SK-N-SH treated with all-trans-retinoic acid at 6 μM for 48 hours (cell line): Measurements from ENCODE around the gene LRP2.

Experiments
- ATAC-seq: fragments of 200-7000 bp; cut with Tn5 transposase; 3 replicates; pipeline ENCODE4 v1.9.1; 2020; ENCODE audit warnings: mild to moderate bottlenecking, moderate library complexity
- ARNTL ChIP-seq: fragments of 450-650 bp; formaldehyde crosslinking; IDR thresholded peaks from 2 replicates; pipeline ENCODE4 v1.5.0; 2020; ENCODE audit warnings: low read depth, mild to moderate bottlenecking, moderate library complexity, borderline replicate concordance
- CREB5 ChIP-seq: fragments of 250-450 bp; sonication (Bioruptor Pico); IDR thresholded peaks from 2 replicates; pipeline ENCODE4 v1.5.1; 2020; ENCODE audit warnings: low read depth, mild to moderate bottlenecking, moderate library complexity
- CSDC2 ChIP-seq: fragments of 250-450 bp; sonication (Bioruptor Pico); IDR thresholded peaks from 2 replicates; pipeline ENCODE4 v1.5.0; 2020; ENCODE audit warnings: mild to moderate bottlenecking, moderate library complexity
- CSRNP3 ChIP-seq: fragments of 250-450 bp; sonication (Bioruptor Pico); IDR thresholded peaks from 2 replicates; pipeline ENCODE4 v1.5.1; 2021; ENCODE audit warnings: mild to moderate bottlenecking, moderate library complexity
- ESRRG ChIP-seq: fragments of 250-450 bp; sonication (Bioruptor Pico); IDR thresholded peaks from 2 replicates; pipeline ENCODE4 v1.6.1; 2021; ENCODE audit warnings: mild to moderate bottlenecking
- ISL1 ChIP-seq: fragments of 250-450 bp; sonication (Bioruptor Pico); IDR thresholded peaks from 2 replicates; pipeline ENCODE4 v2.1.2; 2022; ENCODE audit warnings: mild to moderate bottlenecking, moderate library complexity
- OSR1 ChIP-seq: fragments of 250-450 bp; sonication (Bioruptor Pico); IDR thresholded peaks from 2 replicates; pipeline ENCODE4 v1.8.0; 2022; ENCODE audit warnings: moderate library complexity, mild to moderate bottlenecking, inconsistent platforms
- PATZ1 ChIP-seq: fragments of 250-450 bp; sonication (Bioruptor Pico); IDR thresholded peaks from 2 replicates; pipeline ENCODE4 v1.8.0; 2020; ENCODE audit warnings: mild to moderate bottlenecking, moderate library complexity, borderline replicate concordance
- POU6F1 ChIP-seq: fragments of 250-450 bp; sonication (Bioruptor Pico); IDR thresholded peaks from 2 replicates; pipeline ENCODE4 v1.8.0; 2021; ENCODE audit warnings: low read depth, mild to moderate bottlenecking, moderate library complexity, borderline replicate concordance
- PPARA ChIP-seq: fragments of 250-450 bp; sonication (Bioruptor Pico); IDR thresholded peaks from 2 replicates; pipeline ENCODE4 v1.5.0; 2020; ENCODE audit warnings: mild to moderate bottlenecking, borderline replicate concordance
- RARB ChIP-seq: fragments of 250-450 bp; sonication (Bioruptor Pico); IDR thresholded peaks from 2 replicates; pipeline ENCODE4 v1.8.0; 2021; ENCODE audit warnings: mild to moderate bottlenecking, moderate library complexity
- SNAI2 ChIP-seq: fragments of 250-450 bp; sonication (Bioruptor Pico); IDR thresholded peaks from 2 replicates; pipeline ENCODE4 v1.5.0; 2020; ENCODE audit warnings: mild to moderate bottlenecking, moderate library complexity
- TOX ChIP-seq: fragments of 250-450 bp; sonication (Bioruptor Pico); IDR thresholded peaks from 2 replicates; pipeline ENCODE4 v1.8.0; 2021; ENCODE audit warnings: mild to moderate bottlenecking, moderate library complexity, borderline replicate concordance
- TSHZ2 ChIP-seq: fragments of 250-450 bp; sonication (Bioruptor Pico); IDR thresholded peaks from 2 replicates; pipeline ENCODE4 v1.5.0; 2020; ENCODE audit warnings: mild to moderate bottlenecking, moderate library complexity
- ZC3H10 ChIP-seq: fragments of 250-450 bp; sonication (Bioruptor Pico); IDR thresholded peaks from 2 replicates; pipeline ENCODE4 v1.5.1; 2021; ENCODE audit warnings: mild to moderate bottlenecking, moderate library complexity
- ZFP3 ChIP-seq: fragments of 250-450 bp; sonication (Bioruptor Pico); IDR thresholded peaks from 2 replicates; pipeline ENCODE4 v1.5.0; 2020; ENCODE audit warnings: mild to moderate bottlenecking, moderate library complexity
- ZFP30 ChIP-seq: fragments of 450-650 bp; formaldehyde crosslinking; IDR thresholded peaks from 2 replicates; pipeline ENCODE4 v1.5.0; 2022; ENCODE audit warnings: mild to moderate bottlenecking, moderate library complexity
- ZNF565 ChIP-seq: fragments of 450-650 bp; formaldehyde crosslinking; conservative IDR thresholded peaks from 2 replicates; pipeline ENCODE4 v1.5.0; 2020; ENCODE audit warnings: low read depth, mild to moderate bottlenecking, moderate library complexity
- ZNF70 ChIP-seq: fragments of 450-650 bp; formaldehyde crosslinking; IDR thresholded peaks from 2 replicates; pipeline ENCODE4 v1.5.0; 2020; ENCODE audit warnings: mild to moderate bottlenecking, moderate library complexity
- ZNF8 ChIP-seq: fragments of 450-650 bp; formaldehyde crosslinking; IDR thresholded peaks from 2 replicates; pipeline ENCODE4 v1.5.0; 2020; ENCODE audit warnings: mild to moderate bottlenecking, moderate library complexity

Gene LRP2

GRCh38 chr2:169131587-169132512, 230.5 kb downstream of the LRP2 start:
- ATAC-seq: peak; percentile 83

GRCh38 chr2:169129703-169130243, 232.6 kb downstream of the LRP2 start:
- TF ChIP-seq SNAI2 (CRISPR knock-in tag) (no peak), PATZ1 (CRISPR knock-in tag) (no peak), CREB5 (no peak), ARNTL (no peak), TOX (CRISPR knock-in tag) (no peak), CSDC2 (CRISPR knock-in tag) (no peak)
- ATAC-seq: no peak

More at GRCh38 chr2:169131587-169132512, 230.5 kb downstream of the LRP2 start:
- TF ChIP-seq ZNF8 (CRISPR knock-in tag) (no peak), SNAI2 (CRISPR knock-in tag) (no peak), POU6F1 (CRISPR knock-in tag) (no peak), ZC3H10 (no peak), CSRNP3 (CRISPR knock-in tag) (no peak), ZFP30 (CRISPR knock-in tag) (no peak), ZNF70 (CRISPR knock-in tag) (no peak), ESRRG (CRISPR knock-in tag) (no peak), ARNTL (no peak), TSHZ2 (no peak), PPARA (CRISPR knock-in tag) (no peak), RARB (no peak), ISL1 (CRISPR knock-in tag) (no peak)

- no peak for ATAC-seq
- no peak for TF ChIP-seq TOX (CRISPR knock-in tag)
- no peak for TF ChIP-seq ZFP30 (CRISPR knock-in tag)
- TF ChIP-seq ZNF565 (CRISPR knock-in tag): no peak
- no peak for TF ChIP-seq ZFP3
- no peak for TF ChIP-seq OSR1 (CRISPR knock-in tag)
- no peak for TF ChIP-seq RARB
- no peak for TF ChIP-seq PPARA (CRISPR knock-in tag)
- no peak for TF ChIP-seq ARNTL
- TF ChIP-seq ISL1 (CRISPR knock-in tag): no peak
Observed at GRCh38 chr2:169119851-169120250, 242.5 kb downstream of the LRP2 start.
